NCI-H1694 treated with DMSO at 0.1 percent for 48 hours (cell line): Measurements from ENCODE around the gene KRTAP26-1.

ENCODE experiments used
- DNase-seq: peaks from one replicate; lab custom pipeline; 2025; lab: John Stamatoyannopoulos, UW

KRTAP26-1 gene

DNA sequence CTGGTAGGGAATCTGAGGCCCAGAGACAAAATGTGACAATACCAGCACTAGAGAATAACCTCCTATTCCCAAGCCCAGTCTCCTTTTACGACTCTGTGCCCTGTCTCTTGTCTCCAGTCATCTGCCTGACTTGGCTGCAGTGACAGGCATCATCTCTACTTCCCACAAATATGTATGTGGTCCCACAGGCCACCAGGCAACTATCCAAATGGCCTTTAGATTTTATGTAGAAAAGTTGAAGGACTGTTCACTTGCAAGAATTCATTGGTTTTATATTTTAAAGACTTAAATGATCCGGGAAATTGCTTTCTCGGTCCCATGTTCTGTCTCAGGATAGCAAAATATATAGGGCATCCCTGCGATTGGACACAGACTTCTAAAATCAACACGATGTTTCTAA is 49.0 kb downstream of the KRTAP26-1 start:
- no peak for DNase-seq

DNA sequence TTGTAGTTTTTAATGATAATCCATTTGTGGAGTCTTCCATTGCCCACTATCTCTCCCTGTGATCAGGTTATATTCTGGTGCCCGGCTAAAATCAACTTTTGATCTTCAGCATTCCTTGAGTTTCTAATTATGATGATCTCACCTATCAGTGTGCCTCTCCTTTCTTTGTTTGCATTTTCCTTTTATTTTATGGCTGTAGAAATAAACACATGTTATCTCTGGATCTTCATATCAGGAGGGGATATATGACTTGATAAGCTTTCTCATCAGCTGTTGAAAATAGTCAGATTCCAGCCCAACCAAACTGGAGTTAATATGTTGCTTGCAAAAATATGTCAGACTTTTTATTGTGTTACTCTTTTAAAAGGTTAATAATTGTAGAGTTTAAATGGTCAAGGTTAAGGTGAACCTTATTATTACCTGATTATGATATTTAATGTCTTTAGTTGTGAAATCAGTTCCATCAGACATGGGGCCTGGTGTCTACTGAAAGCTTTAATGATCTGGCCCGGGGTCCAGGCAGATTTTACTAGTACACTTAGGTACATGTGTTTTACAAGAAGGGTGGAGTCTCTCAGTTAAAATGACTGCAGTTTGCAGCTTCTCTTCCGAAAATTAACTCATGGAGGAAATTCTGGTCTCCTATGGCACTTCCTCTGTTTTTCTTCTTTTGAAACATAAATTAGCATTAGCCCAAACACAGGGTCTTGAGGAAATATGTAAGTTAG is 50.1 kb downstream of the KRTAP26-1 start:
- DNase-seq = no peak
